GM18517 (cell line): ENCODE data around the gene NUP210.

Experiments
- ATAC-seq: cut with Tn5 transposase; IDR thresholded peaks from one replicate; pipeline ENCODE4 v1.9.1; 2021; ENCODE audit warnings: mild to moderate bottlenecking, moderate library complexity; ENCODE audit not compliant: unreplicated experiment

NUP210 gene

DNA sequence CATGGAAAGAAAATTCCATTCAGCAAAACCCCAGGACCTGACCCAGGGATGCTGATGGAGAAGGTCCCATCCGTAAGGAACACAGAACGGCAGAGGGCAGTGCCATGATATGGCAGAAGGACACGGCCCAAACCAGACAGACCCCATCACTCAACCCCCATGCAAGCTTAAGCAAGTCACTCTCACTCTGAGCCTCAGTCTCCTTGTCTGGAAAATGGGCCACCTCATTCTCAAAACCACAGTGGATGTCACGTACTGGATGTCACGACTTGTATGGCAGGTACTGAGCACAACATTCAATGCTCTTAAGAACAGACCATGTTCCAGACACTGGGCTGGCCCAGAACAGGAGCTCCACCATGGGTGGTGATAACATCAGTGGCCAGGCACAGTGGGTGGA is 90.4 kb downstream of the NUP210 start:
- ATAC-seq: no peak

DNA sequence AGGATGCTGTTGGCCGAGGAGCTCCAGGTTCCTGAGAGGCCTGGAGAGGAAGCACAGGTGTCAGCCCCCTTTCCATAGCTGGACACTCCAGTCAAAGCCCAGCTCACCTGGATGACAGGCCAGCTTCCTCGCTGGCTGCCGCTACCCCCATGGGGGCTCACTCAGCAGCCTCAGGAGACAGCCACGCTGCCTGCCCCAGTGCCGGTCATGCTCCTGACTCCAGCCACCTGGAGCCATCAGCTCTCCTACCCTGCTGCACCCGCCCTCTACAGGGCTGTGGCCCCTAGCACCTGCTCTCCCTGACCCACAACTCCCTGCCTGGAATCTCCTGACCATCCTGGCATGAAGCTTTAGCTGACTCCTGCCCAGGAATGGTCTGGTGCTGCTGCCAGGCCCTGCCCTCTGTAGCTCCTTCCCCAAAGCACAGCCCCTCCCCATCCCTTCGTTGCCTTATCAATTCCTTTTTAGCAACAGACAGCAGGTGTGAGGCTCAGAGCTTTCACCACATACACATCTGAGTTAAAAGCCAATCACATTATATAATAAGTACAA is 94.2 kb downstream of the NUP210 start:
- no peak for ATAC-seq

DNA sequence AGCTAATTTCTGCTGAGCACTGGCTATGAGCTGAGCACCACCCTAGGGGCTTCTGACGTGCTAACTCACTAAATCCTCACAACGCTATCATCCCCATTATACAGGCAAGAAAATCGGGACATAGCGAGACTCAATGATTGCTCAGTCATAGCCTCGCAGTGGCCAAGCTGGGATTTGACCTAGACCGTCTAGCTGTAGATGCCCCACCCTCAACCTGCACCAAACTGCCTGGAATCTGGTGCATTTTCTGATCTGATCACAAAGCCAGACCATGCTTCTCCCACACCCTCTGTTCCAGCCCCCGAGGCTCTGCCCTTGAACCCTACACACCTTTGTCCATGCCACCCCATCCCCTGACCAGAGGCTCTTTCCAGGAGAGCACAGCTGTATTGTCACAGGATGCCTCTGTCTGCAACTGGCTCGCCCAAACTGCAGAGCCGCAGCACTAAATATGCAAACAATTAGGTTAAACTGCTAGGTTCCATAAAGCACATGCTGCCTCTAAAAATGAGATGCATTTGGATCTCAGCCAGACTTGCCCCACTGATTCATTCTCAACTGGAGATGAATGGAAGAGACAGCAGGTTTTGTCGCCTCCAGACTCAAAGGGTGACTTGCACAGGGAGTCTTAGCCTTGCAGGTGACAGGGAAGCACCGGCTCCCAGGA is 95.2 kb downstream of the NUP210 start:
- no peak for ATAC-seq

DNA sequence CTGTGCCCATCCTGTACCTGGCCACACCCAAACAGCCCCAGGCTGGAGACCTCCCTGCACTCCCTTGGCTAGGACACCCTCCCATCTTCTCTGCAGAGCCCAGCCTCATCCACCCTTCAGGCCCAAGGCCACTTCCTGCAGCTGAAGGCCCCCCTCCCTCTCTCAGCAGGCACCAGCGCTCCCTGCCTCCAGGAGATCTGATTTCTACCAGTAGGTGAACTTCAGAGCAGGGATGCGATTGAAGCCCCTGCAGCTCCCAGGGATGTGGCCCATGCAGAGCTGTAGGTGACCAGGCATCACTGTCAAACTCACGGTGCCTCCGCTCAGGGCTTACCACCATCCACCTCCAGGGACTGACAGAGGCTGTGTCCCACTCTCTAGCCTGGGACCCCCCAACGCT is 96.3 kb downstream of the NUP210 start:
- no peak for ATAC-seq

DNA sequence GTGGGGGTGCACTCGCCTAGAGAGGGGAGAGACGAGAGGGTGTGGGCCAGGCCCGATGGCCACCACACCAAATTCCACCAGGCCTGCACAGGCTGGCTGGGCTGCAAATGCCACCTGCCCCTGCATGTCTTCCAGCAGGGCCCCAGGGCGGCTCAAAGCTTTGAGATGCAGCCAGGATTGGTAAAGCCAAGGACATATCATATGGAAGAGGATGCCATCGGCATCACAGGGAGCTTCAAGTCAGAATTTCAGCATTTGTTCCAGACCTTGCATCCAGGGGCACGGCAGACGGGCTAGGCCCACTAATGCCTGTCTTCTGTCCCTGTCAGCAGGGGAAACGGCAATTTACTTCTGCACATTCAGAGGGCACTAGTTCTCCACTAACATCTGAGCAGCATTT is 97.8 kb downstream of the NUP210 start:
- no peak for ATAC-seq

DNA sequence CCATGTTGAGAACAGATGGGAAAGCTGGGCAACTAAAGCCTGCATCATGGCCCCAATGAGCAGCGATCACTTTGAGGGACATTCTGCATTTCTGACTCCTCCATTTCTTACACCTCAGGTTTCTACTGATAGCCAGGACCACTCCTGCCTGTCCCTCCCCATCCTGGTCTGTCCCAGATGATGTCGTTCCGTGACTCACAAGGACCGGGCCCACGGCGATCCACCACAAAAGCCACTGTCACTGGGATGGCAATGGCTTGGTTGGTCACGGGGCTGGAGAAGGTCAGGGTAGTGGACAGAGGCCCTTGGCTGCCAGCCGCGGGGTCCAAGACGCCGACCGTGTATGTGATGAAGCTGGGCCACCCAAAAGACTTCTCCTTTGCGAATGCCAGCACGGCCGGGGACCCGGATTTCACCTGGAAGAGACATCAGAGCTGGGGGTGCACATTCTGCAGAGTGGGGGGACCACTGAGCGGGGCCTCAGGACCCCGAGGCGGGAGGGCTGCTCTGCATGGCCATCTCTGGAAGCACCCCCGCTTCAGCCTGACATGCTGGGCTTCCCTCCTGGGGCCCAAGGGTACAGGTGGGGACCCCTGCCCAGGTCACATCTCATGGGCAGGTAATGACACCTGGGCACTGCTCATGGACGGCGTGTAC is 100.4 kb downstream of the NUP210 start:
- no peak for ATAC-seq

DNA sequence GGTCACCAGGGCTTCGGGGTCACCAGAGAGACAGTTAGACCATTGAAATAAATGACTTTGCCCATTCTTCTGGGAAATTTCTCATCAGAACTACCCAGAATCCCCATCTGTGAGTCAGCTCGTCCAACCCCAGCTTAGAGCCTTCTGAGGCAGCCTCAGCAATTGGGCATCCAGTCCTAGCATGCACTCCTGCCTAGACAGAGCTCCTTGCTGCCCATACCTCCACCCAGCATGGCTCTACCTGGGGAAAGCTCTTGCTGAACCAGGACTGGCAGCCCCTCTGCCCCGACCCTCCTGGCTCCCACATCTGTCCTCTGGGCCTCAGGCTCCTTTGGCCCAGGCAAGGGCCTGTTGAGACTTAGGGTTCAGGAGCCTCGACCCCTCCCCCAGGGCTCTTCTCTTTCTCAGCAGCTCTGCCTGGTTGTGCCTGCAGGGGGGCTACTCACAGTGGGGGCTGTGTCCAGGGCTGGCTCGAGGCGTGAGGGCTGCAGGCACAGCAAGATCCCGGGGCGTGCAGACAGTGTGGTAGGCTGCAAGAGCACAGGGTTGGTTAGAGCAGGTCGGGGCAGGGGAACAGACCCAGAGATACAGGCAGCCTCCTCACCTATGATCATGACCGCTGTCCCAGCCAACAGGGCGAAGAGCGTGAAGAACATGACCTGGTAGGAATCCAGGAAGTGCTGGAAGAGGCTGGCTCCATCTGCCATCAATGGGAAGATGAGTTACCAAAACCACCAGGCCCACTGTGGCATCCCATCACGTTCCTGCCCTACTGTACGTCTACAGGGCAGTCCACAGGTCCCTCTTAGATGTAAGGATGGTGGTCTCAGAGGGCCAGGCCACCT is 101.3 kb downstream of the NUP210 start:
- ATAC-seq: no peak

DNA sequence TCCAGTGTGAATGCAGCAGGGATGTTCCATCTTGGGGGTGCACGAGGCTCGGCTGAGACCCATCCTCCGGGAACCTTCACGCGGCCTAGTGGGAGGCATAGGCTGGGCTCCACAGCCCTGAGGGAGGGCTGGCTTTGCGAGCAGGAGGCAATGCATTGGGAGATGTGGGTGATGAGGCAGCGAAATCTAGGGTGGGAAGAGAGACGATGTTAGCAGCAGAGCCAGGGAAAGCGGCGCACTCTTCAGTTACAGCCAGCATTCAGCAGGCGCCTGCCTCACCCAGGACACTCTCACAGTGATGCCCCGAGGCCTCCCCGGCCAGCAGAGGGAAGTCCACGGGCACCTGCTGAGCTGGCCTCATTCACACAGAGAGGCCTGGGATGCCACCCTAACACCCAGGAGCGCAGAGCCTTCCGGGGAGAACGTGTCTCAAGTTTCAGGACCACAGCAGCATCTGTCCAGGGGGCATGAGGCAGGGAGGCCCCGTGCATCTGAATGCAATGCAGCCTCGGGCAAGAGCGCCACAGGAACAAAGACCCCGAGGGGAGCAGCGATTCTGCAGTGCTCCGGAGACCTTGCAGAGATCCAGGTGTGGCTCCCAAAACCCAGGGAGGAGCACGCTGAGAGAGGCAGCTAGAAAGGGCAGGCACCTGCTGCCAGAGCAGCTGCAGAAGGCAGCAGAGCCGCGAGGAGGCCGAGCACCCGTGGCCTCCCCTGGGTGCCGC is 102.4 kb downstream of the NUP210 start:
- ATAC-seq: no peak

DNA sequence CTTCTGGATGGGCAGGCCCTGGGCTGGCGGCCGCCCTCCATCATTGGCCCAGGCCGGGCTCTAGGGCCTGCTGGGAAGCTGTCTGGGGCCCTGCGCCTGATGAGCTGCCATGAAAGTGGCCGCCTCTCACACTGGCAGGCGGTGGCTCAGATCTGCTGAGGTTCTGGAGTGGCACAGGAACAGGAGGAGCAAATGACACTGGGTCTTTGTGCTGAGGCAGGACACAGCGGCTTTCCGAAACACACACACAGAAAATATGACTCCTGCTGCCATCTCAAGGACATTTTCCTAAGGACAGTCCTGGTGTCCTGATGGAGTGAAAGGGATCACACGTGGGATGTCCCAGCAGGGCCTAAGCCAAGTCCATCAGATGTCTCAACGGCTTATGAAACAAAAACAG is 103.5 kb downstream of the NUP210 start:
- ATAC-seq: no peak

DNA sequence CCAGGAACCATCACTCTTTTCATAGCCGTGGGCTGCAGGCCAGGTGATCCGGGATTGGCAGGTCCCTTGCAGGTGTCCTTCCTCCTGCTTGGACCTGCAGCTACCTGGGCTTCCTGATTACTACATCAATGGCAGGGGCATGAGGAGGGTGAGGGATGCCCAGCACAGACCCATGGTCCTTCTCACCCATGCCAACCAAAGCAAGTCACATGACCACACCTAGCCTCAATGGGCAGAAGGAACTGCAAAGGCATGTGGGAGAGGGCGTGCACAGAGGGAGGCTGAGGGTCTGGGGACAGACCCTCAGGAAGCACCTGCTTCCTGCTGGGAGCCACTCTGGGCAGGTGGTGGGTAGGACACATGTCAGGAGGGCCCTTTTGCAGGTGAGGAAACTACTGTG is 105.2 kb downstream of the NUP210 start:
- ATAC-seq: no peak

DNA sequence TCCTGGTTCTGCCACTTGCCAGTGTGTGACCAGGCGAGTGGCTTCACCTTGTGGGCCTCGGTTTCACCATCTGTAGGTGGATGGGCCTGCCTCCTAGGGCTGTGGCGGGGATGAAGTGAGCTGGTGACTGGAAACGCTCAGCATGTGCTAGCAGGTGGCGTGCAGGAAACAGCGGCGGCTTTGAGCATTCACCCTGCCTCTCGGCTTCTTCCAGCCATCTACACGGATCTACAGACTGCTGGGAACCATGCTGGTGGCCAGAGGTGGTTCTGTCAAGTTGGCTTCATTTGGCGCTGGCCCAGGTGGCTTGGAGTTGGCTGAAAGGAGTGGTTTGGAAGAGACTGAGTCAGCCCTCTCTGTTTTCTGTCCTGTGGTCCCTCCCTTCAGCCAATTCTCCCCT is 106.3 kb downstream of the NUP210 start:
- no peak for ATAC-seq

DNA sequence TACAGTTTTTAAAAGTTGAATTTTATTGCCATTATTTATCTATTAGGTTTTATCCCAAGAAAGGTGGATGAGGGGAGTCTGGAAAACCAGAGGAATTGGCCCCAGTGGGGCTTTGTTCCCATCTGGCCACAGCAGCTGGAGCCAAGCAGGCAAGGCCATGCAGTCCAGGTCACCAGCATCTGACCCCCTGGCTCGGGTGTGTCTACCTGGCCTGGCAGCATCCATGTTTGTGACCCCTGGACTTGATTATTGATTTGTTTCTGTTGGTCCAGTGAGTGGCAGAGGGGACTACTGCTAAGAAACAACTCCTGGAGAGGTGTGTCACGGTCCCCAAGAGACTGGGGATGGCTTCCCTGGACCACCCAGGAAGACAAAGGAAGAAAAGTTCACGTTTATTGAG is 111.1 kb downstream of the NUP210 start:
- ATAC-seq: no peak

DNA sequence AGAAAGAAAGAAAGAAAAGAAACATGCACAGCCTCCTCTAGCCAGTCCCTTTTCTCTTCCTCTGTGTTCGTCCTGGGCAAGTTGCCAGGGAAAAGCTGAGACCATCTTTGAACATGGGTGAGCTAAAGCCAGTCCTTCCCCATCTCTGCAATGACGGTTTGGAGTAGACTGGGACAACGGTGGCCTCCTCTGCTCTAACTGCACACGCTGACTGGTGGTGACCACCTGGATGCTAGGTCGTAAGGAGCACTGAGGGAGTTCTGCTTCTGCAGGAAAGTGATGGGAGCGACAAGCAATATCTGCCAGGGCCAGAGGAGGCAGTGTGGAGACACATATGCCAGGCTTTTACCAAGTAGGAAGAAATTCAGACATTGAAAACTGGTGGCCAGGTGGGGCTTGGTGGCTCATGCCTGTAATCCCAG is 111.7 kb downstream of the NUP210 start:
- ATAC-seq: no peak

DNA sequence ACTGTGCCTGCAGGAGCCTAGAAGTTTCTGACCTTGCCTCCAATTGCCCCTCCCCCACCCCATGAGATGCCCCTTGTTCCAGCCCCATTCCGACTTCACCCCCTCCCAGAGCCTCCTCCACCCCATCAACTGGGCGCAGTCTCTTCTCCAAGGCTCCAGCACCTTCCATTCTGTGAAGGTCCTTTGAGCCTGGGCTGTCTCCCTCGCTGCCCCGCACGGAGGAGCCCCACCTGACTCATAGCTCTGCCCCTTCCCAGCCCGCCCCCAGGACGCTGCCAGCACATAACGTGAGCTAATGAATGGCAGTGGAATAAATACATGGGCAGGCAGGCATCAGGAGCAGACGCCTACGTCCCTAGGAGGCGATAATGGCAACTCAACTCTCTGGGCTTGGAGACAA is 113.1 kb downstream of the NUP210 start:
- no peak for ATAC-seq

DNA sequence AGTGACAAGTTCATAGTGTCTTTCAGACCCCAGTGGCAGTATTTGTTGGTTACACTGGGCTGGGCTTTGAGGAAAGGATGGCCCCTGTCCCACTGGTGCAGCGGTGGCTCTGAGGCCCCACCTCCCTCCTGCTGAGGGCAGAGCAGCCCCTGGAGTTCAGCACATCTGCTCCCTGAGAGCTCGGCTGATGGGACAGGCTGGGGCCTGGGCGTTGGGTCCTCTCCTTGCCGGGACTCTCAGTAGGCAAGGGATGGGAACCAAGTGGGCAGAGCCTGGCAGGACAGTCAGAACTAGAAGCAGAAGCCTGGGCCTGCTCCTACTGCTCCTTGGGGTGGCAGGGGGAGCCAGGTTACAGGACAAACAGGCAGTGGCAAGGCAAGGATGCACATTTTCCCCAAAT is 114.5 kb downstream of the NUP210 start:
- ATAC-seq: no peak

DNA sequence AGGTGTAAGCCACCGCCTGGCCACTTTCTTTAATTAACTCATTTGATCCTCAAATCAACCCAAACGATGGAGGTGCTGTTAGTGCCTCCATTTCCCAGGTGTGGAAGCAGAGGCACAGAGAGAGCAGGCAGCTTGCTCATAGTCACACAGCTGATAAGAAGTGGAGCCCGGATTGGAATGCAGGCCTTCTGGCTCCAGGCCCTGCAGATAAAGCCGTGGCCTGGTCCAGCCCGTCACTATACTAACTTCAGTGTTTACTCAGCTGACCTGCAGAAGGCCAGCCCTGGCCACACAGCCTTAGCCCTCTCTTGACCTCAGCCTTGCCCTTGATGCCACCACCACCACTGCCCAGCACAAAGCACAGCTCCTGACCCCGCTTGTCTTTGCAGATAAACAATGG is 116.7 kb downstream of the NUP210 start:
- ATAC-seq: no peak

DNA sequence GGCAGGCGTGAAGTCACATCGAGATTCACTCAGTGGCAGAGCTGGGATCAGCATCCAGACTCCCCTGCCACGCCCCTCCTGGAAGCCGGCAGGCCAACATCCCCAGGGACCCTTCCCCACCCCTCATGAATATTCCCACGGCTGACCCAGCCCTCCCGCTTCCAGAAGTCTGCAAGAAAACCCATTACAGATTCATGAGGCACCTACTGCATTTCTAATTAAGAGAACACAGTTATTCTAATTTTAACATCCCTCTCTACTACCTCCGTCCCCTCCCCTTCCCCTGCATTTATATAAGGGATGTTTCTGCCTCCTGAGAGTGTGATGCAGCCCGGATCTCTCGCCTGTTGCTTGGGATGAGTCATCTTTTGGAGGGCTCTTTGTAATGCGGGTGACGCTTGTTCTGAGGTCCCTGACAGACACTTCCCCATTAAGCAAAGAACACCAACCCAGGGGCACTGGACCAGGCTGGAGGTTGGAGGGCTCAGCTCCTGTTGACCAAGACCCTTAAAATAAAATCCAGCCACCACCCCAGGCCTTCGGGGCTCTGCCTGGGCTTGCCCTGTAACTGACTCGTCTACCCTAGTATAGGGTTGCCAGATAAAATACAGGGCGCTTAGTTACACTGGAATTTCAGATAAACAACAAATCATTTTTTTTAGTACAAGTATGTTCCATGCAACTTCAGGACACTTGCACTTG is 118.7 kb downstream of the NUP210 start:
- ATAC-seq: no peak

DNA sequence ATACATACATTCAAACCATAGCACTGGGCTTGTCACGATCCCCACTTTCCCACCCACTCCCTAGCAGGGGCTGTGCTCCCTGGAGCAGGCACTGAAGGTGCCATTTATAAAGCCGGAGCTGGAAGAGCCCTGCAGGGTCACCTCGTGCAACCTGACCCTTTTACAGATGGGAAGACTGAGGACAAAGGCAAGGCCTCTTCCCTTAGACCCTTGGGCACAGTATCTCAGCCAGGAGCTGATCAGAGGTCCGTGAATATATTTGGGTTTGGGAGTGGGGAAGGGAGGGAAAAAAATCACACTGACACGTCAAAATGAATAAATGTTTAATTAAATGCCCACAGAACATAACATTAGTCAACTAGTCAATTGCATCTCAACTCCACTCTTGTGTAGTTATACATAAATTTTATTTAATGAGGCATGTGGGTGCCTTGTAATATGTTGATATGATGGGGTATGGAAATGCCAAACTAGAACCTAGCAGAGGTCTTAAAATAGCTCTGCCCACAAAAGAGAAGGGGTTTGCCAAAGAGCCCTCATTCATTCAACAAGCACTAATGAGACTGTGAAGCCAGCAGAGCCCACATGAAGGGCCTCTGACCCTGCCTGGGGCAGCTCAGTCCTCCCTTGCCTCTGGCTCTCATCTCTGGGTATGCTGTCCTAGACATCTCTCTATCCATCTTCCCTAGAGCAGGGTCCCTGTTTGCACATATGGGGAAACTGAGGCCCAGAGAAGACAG is 119.4 kb downstream of the NUP210 start:
- no peak for ATAC-seq

DNA sequence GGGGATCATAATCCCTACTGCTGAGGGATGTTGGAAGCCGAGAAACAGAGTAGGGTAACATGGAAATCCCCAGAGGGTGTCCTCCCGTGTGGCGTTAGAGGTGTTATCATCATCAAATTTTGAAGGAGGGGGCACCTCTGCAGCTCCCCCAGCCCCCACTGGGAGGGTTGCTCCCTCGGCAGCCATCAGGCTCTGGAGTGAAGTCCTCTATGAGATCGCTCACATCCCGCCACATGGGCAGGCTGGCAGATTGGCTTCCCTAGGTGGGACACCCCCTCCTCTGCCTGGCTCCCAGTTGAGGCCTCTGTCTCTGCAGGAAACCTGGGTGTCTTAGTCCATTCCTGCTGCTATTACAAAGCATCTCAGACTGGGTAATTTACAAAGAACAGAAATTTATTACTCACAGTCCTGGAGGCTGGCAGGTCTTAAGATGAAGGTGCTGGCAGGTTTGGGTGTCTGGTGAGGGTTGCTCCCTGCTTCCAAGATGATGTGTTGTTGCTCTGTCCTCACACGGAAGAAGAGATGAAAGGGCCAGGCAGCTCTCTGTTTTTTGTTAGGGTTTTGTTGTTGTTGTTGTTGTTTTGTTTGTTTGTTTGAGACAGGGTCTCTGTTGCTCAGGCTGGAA is 120.5 kb downstream of the NUP210 start:
- ATAC-seq: no peak
